Stomach (tissue), 9 donors: Measurements from ENCODE around the gene PRR5L. TPM values are rescaled to one million over a fixed set of nuclear protein-coding genes. Genes with fewer than 3 reads are reported as not detected.

ENCODE experiments used
- DNase-seq, 2 donors: peaks; one replicate each; pipeline versions ENCODE4 v3.0.0 to v3.0.0-alpha.2; 2013 to 2019
- H3K27ac ChIP-seq, 5 donors: fragments of 200-600 bp in 4 of 5; sonication (generic) in 4 of 5; one replicate each; pipeline ENCODE4 v1.5.1; 2013 to 2019; ENCODE audit warnings: mild to moderate bottlenecking in 1 of 5, moderate library complexity in 1 of 5
- H3K27me3 ChIP-seq, 3 donors: fragments of 200-600 bp; sonication (generic); one replicate each; pipeline ENCODE4 v1.5.1; 2017 to 2019; ENCODE audit warnings: mixed run types in 1 of 3
- H3K36me3 ChIP-seq, 4 donors: fragments of 200-600 bp; sonication (generic); 1 replicate in 3 of 4; 2 replicates in 1 of 4; pipeline ENCODE4 v1.5.1; 2016 to 2019
- H3K4me1 ChIP-seq, 4 donors: fragments of 200-600 bp; sonication (generic); one replicate each; pipeline ENCODE4 v1.5.1; 2016 to 2019
- H3K4me3 ChIP-seq, 4 donors: fragments of 200-600 bp; sonication (generic) in 3 of 4; one replicate each; pipeline ENCODE4 v1.5.1; 2016 to 2019; ENCODE audit warnings: mild to moderate bottlenecking in 1 of 4
- H3K9me3 ChIP-seq, 4 donors: fragments of 200-600 bp; sonication (generic); one replicate each; pipeline ENCODE4 v1.5.1; 2016 to 2019
- CTCF ChIP-seq, 7 experiments: fragments of 450-650 bp in 4 of 7; fragments of 200-600 bp in 3 of 7; sonication (generic) in 3 of 7; IDR thresholded peaks; one replicate each; pipeline ENCODE4 v1.5.1; 2016 to 2019; ENCODE audit warnings: antibody characterized with exemption in 7 of 7, control low read depth in 2 of 7, mild to moderate bottlenecking in 1 of 7
- EP300 ChIP-seq: sonication (generic); formaldehyde crosslinking; IDR thresholded peaks from one replicate; pipeline ENCODE4 v1.6.1; 2017; ENCODE audit warnings: antibody characterized with exemption
- POLR2A ChIP-seq, 4 donors: fragments of 450-650 bp; IDR thresholded peaks; one replicate each; pipeline ENCODE4 v1.6.1; 2016; ENCODE audit warnings: antibody characterized with exemption in 4 of 4, control low read depth in 2 of 4, mild to moderate bottlenecking in 1 of 4, moderate library complexity in 1 of 4
- POLR2AphosphoS5 ChIP-seq, 3 donors: sonication (generic); formaldehyde crosslinking; IDR thresholded peaks; one replicate each; pipeline ENCODE4 v1.6.1; 2016; ENCODE audit warnings: antibody characterized with exemption in 3 of 3
- WGBS, 5 donors: extraction: QIAGEN DNeasy Blood & Tissue Kit in 3 of 5; methylation state at CpG; one replicate each; pipeline versions ENCODE4 v1.1.5 to v1.1.7; 2013 to 2018; 5-methylcytosine and 5-hydroxymethylcytosine counted together
- intact Hi-C: fragments of 100-400 bp; cut with DNase I; formaldehyde crosslinking; loops from one replicate; pipeline ENCODE4 v1.15.1; 2023; ENCODE audit warnings: low total_unique reads
- polyA plus RNA-seq, 3 donors: library from polyadenylated mRNA; stranded (reverse); fragments of 200-250 nt; gene quantifications; one replicate each; pipeline ENCODE4 v1.2.3, GENCODE V29; 2013
- total RNA-seq, 5 donors: library from RNA; depleted of rRNA; stranded (reverse); fragments of >200 nt; gene quantifications; one replicate each; pipeline versions ENCODE4 v1.1.0 to v1.2.3, GENCODE V29; 2014 to 2016
- donor health status: healthy with polysubstance abuse.
- donor health status: Bipolar disorder and iron deficiency.
- donor health status: healthy.

PRR5L gene
- total and polyA plus RNA-seq, 8 donors: 1.4 to 274 (median 2.4) TPM; not detected in 1

- no peak for DNase-seq
- H3K4me3 ChIP-seq: no peak overlapping the region
- WGBS, 5 donors: 89 to 95% (median 92%) methylated on average over 4 of the region's 4 CpGs
- no peak for TF ChIP-seq CTCF (IDR thresholded peaks at IDR 0.05)
- no peak for TF ChIP-seq POLR2AphosphoS5 (IDR thresholded peaks at IDR 0.05)
- TF ChIP-seq POLR2A (IDR thresholded peaks at IDR 0.05): no peak
- TF ChIP-seq EP300: no peak
- intact Hi-C loops: no loop called here
- H3K9me3 ChIP-seq: no peaks in the 10 kb centered on the region
- H3K4me1 ChIP-seq: no peaks in the 10 kb centered on the region
- peaks cover 0 to 8% (median 2%) of the 10 kb centered on the region in 4 donors for H3K36me3 ChIP-seq
- no peak overlapping the region for H3K27ac ChIP-seq
- H3K27me3 ChIP-seq: no peaks in the 10 kb centered on the region
Observed at GRCh38 chr11:36389811-36390210, 93.7 kb downstream of the PRR5L start.

GRCh38 chr11:36390963-36391471, 94.9 kb downstream of the PRR5L start:
- H3K27me3 ChIP-seq: no peaks in the 10 kb centered on the region
- TF ChIP-seq EP300: no peak
- TF ChIP-seq CTCF (IDR thresholded peaks at IDR 0.05): no peak
- TF ChIP-seq POLR2AphosphoS5 (IDR thresholded peaks at IDR 0.05): no peak
- TF ChIP-seq POLR2A (IDR thresholded peaks at IDR 0.05): no peak
- 31 to 79% (median 38%) methylated on average over 4 of the region's 4 CpGs for WGBS, 5 donors
- peaks cover 0 to 8% (median 3%) of the 10 kb centered on the region in 4 donors for H3K36me3 ChIP-seq
- no peak overlapping the region for H3K4me3 ChIP-seq
- H3K27ac ChIP-seq: peak overlapping the region in 1 of 5 donors; percentile 38
- intact Hi-C loops: no loop called here
- no peaks in the 10 kb centered on the region for H3K9me3 ChIP-seq
- no peaks in the 10 kb centered on the region for H3K4me1 ChIP-seq
- peak in 1 of 2 donors; percentile 32 for DNase-seq

GRCh38 chr11:36392196-36392595, 96.1 kb downstream of the PRR5L start:
- 87 to 96% (median 92%) methylated on average over 2 of the region's 2 CpGs for WGBS, 5 donors
- DNase-seq: no peak
- Histone ChIP-seq H3K4me3 (no peak overlapping the region), H3K36me3 (peaks cover 0 to 11% (median 4%) of the 10 kb centered on the region in 4 donors), H3K4me1 (no peaks in the 10 kb centered on the region), H3K27ac (no peak overlapping the region), H3K9me3 (no peaks in the 10 kb centered on the region), H3K27me3 (no peaks in the 10 kb centered on the region)
- TF ChIP-seq CTCF (IDR thresholded peaks at IDR 0.05) (no peak), POLR2AphosphoS5 (IDR thresholded peaks at IDR 0.05) (no peak), EP300 (no peak), POLR2A (IDR thresholded peaks at IDR 0.05) (no peak)
- intact Hi-C loops: no loop called here

DNA sequence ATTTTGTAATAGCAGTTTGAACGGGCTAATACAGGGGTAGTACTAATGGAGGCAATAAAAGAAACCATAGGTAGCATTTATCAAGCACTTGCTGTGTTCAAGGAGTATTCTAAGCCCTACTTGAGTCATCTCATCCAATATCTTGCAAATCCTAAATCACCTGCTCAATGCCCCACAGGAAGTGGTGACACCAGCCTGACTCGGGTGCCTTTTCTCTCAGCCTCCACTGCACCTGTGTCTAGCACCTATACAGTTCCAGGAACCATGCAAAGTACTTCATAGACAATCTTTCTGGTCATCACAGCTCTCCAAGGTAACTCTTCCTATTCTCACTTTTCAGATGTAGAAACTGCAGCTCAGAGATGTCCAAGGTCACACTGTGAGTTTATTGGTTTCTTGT, 98.0 kb downstream of the PRR5L start:
- Histone ChIP-seq H3K4me3 (no peak overlapping the region), H3K9me3 (no peaks in the 10 kb centered on the region), H3K4me1 (no peaks in the 10 kb centered on the region), H3K27me3 (no peaks in the 10 kb centered on the region), H3K27ac (no peak overlapping the region), H3K36me3 (peaks cover 0 to 13% (median 8%) of the 10 kb centered on the region in 4 donors)
- WGBS, 5 donors: 67 to 83% (median 80%) methylated on average over 2 of the region's 2 CpGs
- TF ChIP-seq POLR2A (IDR thresholded peaks at IDR 0.05) (no peak), EP300 (no peak)
- no peak for DNase-seq
- intact Hi-C loops: no loop called here

DNA sequence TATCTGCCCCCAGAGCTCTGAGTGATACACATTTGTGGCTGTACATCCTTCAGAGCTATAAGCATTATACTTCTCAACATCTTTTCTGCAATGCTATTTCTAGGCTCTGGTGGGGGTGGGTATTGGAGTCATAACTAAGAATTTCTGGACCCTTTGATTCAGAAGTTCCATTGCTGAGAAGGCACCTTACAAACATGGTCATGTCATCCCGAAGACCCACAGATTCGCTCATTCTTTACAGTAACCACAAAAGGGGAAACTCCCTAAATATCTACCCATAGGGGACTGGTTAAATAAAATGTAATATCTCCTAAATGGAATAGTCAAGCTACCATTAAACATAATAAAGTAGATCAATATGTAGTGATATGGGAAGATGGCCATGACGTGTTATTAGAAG, 98.8 kb downstream of the PRR5L start:
- 84 to 95% (median 90%) methylated on average over 3 of the region's 3 CpGs for WGBS, 5 donors
- DNase-seq: no peak
- Histone ChIP-seq H3K27me3 (no peaks in the 10 kb centered on the region), H3K9me3 (no peaks in the 10 kb centered on the region), H3K4me1 (no peaks in the 10 kb centered on the region), H3K36me3 (peaks cover 0 to 17% (median 8%) of the 10 kb centered on the region in 4 donors), H3K27ac (no peak overlapping the region), H3K4me3 (no peak overlapping the region)
- no peak for TF ChIP-seq CTCF (IDR thresholded peaks at IDR 0.05)
- TF ChIP-seq POLR2AphosphoS5 (IDR thresholded peaks at IDR 0.05): no peak
- TF ChIP-seq EP300: no peak
- TF ChIP-seq POLR2A (IDR thresholded peaks at IDR 0.05): no peak
- intact Hi-C loops: no loop called here
